GM21515 (cell line): Measurements from ENCODE around the gene AKT3.
"Not testable (repeated sequence)": the region's sequence is repeated elsewhere in the genome, so short reads cannot be mapped to it uniquely, and the experiment has no call there.

Source experiments
- ATAC-seq: cut with Tn5 transposase; IDR thresholded peaks from one replicate; pipeline ENCODE4 v1.9.1; 2021; ENCODE audit not compliant: unreplicated experiment

The AKT3 gene

DNA sequence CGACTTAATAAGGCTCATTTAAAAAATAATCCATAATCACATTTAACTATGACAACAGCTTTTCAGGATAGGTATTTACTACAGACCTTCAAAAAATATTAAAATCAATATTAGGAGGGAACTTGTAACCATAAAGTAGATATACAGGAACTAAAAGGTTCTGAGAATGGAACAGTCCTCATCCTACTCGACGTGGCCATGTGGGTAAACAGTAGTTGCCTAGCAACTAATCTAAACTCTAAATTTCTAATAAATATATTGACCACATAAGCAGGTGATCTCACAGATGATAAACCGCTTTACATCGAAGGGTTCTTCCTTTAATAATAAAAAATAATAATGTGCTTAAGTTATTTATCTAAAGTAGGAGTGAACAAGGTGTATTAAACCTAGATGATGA, 7.9 kb downstream of the AKT3 start:
- ATAC-seq = no peak

DNA sequence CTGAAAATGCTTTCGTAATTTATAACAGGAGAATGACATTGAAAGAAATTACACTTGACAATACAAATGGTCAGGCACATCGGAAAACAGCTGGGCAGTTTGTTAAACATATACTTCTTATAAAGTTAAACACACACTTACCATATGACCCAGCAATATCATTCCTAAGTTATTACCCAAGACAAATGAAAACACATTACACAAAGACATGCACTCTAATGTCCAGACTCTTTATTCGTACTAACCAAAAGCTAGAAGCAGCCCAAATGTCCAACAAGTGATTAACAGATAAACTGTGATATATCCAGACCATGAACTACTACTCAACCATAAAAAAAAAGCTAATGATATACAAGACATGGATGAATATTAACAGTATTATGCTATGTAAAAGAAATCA, 8.5 kb downstream of the AKT3 start:
- ATAC-seq = no peak

DNA sequence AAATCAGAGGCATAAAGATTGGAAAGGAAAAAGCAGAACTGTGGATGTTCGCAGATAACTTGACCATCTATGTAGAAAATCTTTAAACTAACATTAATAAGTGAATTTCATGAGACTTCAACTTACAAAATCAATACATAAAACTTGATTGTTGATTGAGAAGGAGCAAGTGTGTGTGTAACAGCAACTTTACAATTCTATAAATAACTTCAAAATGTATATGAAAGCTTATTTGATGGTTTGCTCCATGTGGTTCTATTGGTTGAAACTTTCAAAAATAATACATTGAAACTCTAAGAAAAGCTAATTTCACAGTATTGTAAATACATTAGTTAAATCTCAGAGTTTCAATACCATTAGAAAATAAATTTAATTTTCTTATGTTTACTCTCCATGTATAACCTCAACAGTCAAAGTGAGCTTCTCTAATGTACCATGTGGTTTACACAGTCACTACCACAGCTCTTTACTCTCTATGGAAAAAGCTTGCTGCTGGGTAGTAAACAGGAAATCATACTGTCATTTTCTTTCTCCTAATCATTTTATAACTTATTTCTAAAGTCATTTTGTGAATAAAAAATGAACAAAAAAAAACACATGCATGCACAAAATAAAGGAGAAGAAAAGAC, 12.0 kb downstream of the AKT3 start:
- no peak for ATAC-seq

DNA sequence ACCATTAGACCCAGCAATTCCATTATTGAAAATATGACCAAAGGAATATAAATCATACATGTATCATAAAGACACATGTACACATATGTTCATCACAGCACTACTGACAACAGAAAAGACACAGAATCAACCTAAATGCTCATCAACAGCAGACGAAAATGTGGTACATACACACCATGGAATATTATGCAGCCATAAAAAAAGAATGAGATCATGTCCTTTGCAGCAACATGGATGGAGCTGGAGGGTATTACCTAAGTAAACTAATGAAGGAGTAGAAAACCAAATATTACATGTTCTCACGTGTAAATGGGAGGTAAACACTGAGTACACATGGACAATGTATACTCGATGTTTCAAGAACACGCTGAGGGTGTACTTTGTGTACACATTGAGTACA, 15.9 kb downstream of the AKT3 start:
- ATAC-seq = no peak

DNA sequence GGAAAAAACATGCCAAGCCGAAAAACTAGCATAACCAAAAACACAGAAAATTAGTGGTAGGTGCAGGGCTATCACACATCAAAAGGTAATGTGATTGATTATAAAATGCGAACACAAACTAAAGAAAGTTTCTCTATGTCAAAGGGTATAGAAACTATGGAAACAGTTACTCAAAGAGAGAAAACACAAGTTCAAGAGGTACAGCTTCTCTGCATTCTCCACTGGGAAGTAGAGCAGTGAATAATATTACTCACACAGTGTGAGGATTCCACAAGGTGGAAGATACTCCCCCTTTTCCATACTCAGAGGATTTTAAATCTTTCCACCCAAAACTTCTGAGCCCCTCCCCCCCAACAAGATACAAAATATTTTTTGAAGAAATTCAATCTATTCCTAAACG, 18.6 kb downstream of the AKT3 start:
- no peak for ATAC-seq

DNA sequence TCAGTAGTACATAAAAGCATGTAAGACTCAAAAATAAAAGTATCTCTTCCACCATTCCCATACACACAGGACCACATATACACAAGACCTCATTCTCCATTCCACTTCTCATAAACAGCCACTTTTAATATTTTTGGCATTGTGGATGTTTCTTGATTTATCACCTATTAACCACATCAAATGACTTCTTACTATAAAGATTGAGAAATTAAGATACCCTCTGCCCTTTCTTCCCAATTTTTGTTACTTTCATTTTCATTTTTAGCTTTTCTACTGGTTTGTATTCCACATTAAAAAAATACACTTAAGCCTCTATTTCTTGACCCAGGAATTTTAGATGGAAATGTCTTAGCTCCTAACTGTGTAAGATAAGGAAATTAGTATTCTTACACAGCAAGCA, 22.8 kb downstream of the AKT3 start:
- ATAC-seq = no peak

DNA sequence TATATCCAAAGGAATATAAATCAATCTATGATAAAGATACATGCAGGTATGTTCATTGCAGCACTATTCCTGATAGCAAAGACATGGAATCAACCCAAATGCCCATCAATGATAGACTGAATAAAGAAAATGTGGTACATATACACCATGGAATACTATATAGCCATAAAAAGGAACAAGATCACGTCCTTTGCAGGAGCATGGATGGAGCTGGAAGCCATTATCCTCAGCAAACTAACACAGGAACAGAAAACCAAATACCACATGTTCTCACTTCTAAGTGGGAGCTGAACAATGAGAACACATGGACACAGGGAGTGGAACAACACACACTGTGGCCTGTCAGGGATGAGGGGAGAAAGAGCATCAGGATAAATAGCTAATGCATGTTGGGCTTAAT, 25.1 kb downstream of the AKT3 start:
- not testable (repeated sequence) for ATAC-seq

DNA sequence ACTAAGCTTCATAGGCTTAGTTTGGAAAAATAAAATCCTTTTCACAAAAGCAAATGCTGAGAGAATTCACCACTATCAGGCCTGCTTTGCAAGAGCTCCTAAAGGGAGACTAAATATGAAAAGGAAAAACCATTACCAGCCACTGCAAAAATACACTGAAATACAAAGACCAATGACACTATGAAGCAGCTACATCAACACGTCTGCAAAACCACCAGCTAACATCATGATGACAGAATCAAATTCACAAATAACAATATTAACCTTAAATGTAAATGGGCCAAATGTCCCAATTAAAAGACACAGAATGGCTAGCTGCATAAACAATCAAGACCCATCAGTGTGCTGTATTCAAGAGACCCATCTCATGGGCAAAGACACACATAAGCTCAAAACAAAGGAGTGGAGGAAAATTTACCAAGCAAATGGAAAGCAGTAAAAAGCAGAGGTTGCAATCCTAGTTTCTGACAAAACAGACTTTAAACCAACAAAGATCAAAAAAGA, 28.8 kb downstream of the AKT3 start:
- ATAC-seq = no peak

DNA sequence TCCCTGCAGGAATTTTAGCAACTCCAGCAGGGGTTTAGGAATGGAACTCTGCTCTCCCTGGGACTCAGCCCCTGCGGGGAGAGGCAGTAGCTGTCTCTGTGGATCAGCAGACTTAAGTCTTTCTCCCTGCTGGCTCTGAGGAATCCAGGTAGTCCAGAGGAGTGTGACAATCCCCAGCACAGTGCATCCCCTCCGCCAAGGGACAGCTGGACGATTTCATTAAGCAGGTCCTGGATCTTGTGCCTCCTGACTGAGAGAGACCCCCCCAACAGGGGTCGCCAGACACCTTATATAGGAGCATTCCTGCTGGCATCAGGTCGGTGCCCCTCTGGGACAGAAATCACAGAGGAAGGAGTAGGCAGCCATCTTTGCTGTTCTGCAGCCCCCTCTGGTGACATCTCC, 30.6 kb downstream of the AKT3 start:
- ATAC-seq = no peak

DNA sequence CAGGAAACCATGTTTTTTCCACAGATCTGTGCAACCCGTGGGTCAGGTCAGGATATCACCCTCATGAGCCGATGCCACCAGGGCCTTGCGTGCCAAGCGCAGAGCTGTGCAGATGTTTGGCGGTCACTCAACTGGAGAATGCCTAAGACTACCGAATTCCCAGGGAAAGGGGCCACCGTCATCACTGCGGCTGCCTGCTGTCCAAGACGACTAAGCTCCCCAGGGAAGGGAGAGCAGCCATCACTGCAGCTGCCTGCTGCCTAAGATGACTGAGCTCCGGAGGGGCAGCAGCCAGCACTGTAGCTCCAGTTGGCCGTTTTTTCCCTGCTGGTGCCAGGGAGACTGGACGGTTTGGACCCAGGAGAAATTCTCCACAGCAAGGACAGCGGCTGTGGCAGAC, 31.1 kb downstream of the AKT3 start:
- ATAC-seq = no peak

DNA sequence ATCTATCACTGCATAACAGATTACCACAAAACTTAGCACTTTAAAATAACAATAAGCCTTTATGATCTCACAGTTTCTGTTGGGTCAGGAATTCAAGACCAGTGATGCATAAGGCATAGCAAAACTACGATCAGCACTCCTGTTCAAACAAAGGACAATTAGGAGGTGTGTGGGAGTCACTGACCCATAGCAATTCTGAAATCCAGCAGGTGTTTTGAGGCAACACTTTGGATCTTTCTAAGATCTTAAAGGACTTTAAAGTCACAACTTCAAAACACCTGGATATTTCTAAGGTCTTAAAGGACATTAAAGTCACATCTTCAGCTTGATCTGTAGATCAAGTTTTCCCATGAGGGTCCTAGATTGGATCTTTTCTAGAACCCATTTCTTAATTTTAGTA, 35.3 kb downstream of the AKT3 start:
- ATAC-seq = no peak

DNA sequence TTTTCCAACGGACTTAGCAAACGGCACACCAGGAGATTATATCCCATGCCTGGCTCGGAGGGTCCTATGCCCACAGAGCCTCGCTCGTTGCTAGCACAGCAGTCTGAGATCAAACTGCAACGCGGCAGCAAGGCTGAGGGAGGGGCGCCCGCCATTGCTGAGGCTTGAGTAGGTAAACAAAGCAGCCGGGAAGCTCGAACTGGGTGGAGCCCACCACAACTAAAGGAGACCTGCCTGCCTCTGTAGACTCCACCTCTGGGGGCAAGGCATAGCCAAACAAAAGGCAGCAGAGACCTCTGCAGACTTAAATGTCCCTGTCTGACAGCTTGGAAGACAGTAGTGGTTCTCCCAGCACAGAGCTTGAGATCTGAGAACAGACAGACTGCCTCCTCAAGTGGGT, 42.7 kb downstream of the AKT3 start:
- not testable (repeated sequence) for ATAC-seq

DNA sequence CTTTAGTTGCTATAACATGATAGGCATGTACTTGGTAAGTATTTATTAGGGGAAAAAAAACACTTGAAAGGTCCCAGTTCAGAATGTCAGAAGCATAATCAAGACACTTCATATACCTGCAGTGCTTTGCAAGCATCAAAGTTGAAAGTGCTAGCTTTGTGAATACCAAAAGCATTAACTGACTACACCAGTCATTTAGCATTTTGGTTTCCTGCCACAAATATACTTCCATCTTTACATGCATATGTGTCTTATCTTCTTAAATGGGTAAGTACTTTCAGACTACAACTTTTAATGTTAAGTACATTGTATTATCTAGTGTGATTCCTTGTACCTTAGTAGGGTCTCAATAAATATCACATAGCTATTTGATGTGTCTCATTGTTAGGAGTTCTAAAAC, 43.7 kb downstream of the AKT3 start:
- no peak for ATAC-seq

DNA sequence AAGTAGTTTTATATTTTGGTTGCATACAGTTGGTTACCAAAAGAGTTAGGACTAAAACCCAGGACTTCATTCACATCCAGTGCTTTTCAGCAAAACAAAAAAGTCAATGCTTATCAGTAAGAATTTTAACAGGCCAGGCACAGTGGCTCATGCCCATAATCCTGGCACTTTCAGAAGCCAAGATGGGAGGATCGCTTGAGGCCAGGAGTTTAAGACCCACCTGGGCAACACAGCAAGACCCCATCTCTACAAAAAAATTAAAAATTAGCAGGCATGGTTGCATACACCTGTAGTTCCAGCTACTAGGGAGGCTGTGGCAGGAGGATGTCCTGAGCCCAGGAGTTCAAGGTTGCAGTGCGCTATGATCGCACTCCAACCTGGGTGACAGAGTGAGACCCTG, 47.3 kb downstream of the AKT3 start:
- no peak for ATAC-seq

DNA sequence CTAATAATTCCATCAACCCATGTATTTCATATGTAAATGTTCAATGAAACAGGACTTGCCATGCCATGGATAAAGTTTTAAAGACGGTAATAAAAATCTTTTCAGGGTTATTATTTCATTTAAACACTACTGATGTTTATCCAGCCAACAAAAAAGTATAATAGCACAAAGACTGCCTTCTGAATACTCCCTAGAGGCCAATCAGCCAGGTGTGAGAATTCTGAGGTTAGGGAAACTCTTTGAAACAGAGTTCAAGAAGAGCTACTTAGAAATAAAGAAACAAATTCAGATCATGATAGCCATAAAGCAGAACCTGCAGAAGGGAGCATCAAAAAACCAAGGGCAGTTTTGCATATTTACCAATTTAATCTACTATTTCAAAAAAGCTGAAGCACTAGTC, 48.7 kb downstream of the AKT3 start:
- ATAC-seq = no peak

DNA sequence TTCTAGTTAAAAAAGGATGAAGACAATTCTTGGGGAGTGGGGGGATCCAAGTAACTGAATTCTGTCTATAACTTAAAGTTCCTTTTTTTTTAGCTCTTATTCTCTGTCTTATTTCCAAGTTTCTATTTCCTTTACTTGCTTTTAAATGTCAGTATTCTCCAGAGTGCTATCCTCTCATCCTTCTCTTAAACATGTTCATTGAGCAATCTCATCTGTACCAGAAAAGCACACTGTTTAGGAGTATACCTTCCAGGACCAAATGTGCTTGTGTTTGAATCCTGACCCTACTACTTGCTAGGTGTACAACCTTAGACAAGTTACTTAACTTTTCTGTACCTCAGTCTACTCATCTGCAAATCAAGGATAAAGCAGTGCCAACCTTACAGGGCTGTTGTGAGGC, 50.1 kb downstream of the AKT3 start:
- no peak for ATAC-seq

DNA sequence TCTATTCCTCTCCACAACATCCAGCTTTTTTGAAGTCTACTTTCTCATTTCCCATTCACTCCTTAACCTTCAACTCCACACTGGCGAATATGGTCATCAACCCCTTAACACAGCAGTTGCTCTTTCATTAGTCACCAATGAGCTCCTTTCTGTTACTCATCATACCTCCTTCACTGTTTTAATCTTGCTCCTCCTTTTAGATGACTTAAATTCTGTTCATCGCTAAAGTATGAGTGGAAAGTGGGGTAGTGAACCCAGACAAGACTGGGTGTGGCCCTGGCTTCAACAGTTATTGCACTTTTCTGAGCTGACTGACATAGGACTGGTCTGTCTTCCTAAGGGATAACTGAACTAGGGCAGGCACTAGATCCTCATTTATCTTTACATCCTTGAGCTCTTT, 51.3 kb downstream of the AKT3 start:
- no peak for ATAC-seq

DNA sequence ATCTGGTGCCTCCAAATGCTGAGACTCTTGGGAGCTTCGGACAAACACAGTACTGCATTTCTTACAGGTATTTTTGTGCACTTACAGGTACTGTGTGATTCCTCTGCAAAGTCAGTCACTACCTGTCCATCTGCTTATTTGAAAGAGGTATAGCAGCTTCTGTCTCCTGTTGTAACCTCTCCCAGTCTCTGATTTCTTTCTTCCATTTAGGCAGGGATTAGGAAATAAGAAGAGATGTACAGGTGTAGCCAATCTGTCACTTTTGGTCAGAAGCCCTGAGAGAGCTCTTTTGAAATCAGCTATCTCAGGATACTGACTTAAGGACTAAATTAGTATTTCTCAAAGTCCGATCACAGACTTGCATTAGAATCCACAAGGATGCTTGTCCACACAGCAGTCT, 54.0 kb downstream of the AKT3 start:
- ATAC-seq = no peak

DNA sequence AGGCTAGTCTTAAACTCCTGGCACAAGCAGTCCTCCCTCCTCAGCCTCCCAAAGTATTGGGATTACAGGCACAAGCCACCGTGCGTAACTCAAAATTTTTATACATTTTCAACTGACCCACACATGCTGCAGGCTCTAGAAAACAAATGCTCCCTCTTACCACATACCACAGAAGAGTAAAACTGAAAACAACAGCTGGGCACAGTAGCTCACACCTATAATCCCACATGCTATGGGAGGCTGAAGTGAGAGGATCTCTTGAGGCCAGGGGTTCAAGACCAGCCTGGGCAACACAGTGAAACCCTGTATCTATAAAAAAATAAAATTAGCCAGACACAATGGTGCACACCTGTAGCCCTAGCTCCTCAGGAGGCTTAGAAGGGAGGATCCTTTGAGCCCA, 56.7 kb downstream of the AKT3 start:
- no peak for ATAC-seq

DNA sequence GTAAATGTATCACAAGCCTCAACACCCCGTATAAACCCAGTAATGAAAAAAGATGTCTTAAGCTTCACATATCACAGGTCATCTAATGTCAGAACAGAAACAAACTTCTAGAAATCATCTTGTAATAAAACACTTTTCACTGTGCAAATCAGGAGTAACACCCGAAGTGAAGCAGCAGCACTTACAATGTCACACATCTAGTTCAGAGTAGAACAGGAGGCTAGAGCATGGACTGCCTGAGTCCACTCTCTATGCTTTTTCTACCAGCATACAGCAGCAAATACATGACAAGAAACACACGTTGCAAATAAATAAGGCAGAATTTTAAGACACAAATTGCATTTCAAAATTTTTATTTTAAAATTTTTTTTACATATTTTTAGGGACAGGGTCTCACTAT, 57.2 kb downstream of the AKT3 start:
- ATAC-seq = no peak

DNA sequence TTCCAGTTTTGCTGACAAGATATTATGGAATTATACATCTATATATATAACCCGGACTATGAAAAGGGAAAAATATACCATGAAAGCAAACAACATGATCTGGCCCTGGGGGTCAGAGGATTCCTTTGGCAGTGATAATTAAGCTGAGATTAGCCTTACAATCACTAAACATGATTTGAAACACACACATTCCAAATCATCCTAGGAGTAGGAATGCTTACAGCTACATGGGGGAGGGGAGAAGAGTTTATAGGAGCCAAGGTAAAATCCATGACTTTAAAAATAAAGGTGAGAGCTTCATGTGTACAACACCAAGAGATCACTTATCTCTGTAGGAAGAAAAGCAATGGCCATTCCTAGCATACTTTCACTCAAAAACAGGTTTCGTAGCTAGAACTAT, 57.6 kb downstream of the AKT3 start:
- no peak for ATAC-seq

DNA sequence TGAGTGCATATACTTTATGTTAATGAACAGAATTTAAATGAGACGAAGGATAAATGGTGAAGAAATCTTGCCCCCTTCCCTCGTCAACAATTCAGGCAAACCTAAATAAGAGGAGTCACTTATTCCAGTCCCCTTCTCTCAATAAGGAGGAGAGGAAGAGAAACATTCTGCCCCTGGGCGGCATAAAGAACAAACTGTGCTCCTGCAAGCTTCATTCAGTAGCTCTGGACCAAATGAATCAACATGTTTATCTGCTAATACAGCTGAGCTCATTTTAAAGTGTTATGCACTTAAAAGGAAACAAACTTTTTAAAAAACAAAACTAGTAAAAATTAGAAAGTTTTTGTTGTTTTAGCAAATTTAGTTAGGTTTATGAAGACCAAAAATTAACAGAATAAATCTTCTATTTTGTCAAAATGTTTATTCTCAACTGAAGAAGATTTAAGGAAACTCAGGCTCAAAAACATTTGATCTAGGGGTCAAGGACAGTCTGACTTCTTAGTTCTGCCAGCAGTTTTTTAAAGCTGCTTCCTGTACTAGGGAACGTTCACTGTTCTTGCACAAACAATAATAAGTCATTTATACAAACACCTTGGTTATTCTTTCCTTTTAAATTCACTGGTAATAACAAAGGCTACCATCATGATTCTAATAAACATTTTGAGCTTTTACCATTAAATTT, 58.3 kb downstream of the AKT3 start:
- ATAC-seq = no peak

DNA sequence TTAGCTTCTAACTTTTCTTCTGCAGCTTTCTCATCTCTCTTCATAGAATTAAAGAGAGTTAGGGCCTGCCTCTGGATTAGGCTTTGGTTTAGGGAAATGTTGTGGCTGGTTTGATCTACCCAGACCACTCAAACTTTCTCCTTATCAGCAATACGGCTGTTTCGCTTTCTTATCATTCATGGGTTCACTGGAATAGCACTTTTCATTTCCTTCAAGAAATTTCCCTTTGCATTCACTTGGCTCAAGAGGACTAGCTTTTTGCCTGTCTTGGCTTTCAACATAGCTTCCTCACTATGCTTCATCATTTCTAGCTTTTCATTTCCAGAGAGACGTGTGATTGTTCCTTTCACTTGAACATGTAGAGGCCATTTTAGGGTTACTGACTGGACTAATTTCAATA, 59.6 kb downstream of the AKT3 start:
- no peak for ATAC-seq
